Activated CD8-positive, alpha-beta memory T cell treated with anti-CD3 and anti-CD28 coated beads for 24 hours (primary cell): Measurements from ENCODE around the gene MYH9.
"Not testable (repeated sequence)": the region's sequence is repeated elsewhere in the genome, so short reads cannot be mapped to it uniquely, and the experiment has no call there.

Experiments used
- DNase-seq: peaks from one replicate; pipeline ENCODE4 v3.0.0-alpha.2; 2020

Gene MYH9

GRCh38 chr22:36387959-36388726, at the start of gene MYH9:
Gene MYH9, minus strand, starts transcription at chr22:36387967. Its CDS starts 38,731 bp downstream, at chr22:36349236.
- peak; percentile 99 for DNase-seq

- peak; percentile 83 for DNase-seq
These were observed 48.0 kb upstream of the MYH9 start for GRCh38 chr22:36435516-36436415.

GRCh38 chr22:36433318-36434231, 45.8 kb upstream of the MYH9 start:
- DNase-seq = no peak

- no peak for DNase-seq
These were observed 45.0 kb upstream of the MYH9 start for GRCh38 chr22:36432592-36433317.

- DNase-seq = no peak
These were observed 44.2 kb upstream of the MYH9 start for GRCh38 chr22:36431977-36432376.

GRCh38 chr22:36430863-36431262, 43.1 kb upstream of the MYH9 start:
- no peak for DNase-seq

- DNase-seq = not testable (repeated sequence)
These were observed 40.2 kb upstream of the MYH9 start for GRCh38 chr22:36427952-36428351.

- no peak for DNase-seq
These were observed 38.3 kb upstream of the MYH9 start for GRCh38 chr22:36425977-36426523.

GRCh38 chr22:36424901-36425579, 37.3 kb upstream of the MYH9 start:
- no peak for DNase-seq

- not testable (repeated sequence) for DNase-seq
These were observed 36.7 kb upstream of the MYH9 start for GRCh38 chr22:36424466-36424865.

GRCh38 chr22:36423461-36424404, 36.0 kb upstream of the MYH9 start:
- no peak for DNase-seq

GRCh38 chr22:36422287-36423014, 34.7 kb upstream of the MYH9 start:
- DNase-seq = no peak

GRCh38 chr22:36419912-36420882, 32.4 kb upstream of the MYH9 start:
- DNase-seq = no peak

- no peak for DNase-seq
These were observed 31.6 kb upstream of the MYH9 start for GRCh38 chr22:36419177-36419911.

- DNase-seq = no peak
These were observed 29.5 kb upstream of the MYH9 start for GRCh38 chr22:36417281-36417686.

- no peak for DNase-seq
These were observed 27.8 kb upstream of the MYH9 start for GRCh38 chr22:36415415-36416168.
